ENCODE data around the gene TBC1D13. TPM values are rescaled to one million over a fixed set of nuclear protein-coding genes. Genes with fewer than 3 reads are reported as not detected.

TBC1D13 gene
- total and polyA plus RNA-seq, 9 of the 15 experiments (the other 6 are each of a cell fraction or from before 2014, with no cell fraction given) = 2.3 to 28.7 (median 11.4) TPM

DNA sequence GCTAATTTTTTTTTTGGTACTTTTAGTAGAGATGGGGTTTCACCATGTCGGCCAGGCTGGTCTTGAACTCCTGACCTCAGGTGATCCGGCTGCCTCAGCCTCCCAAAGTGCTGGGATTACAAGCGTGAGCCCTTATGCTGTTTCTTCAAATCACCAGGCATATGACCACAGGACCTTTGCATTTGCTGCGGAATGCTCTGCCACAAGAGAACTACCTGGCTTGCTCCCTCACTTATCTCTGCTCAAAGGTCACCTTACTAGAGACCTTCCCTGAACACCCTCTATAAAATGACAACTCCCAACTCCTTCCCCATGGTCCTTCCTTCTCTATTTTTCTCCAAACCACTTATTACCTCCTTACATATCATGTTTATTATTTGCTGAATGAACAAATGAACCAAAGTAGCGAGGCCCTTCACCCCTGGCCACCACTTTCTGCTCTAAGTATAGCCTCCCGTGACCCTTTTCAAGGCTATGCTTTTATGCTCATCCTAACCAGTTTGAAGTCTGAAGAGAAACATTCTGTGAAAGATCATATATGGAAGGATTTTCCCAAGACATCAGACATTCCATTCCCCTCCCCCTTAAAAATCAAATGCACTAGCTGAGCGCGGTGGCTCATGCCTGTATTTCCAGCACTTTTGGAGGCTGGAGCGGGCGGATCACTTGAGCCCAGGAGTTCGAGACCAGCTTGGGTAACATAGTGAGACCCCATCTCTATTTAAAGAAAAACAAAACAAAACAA, 16.6 kb upstream of the TBC1D13 start:
- H3K4me2 ChIP-seq (ENCODE audit: insufficient read depth, low read length) = peak overlapping the region; percentile 95
- in situ Hi-C loops (cut with MboI) (no loop called here), intact Hi-C loops (cut with micrococcal nuclease) (no loop called here)
- CTCF ChIA-PET (ENCODE audit: low intra/inter-chr PET ratio) = interaction anchor here (0.8 kb wide), 1 partner anchor 68 kb away, joined by 3 read pairs; the partner anchor contains the start of gene PKN3
- peaks cover 13 to 16% of the 10 kb centered on the region in 2 experiments; a peak in 4 of 5 replicates for H3K4me1 ChIP-seq (replicated peaks in 1 of 2; ENCODE audit: control insufficient read depth in 2 of 2, insufficient read depth in 2 of 2, low read length in 2 of 2)
- no peaks in the 10 kb centered on the region for H3K27me3 ChIP-seq (ENCODE audit: control insufficient read depth in 2 of 2, insufficient read depth in 2 of 2, low read length in 2 of 2)
- DNase-seq (ENCODE audit: extremely low read depth in 1 of 4, low spot score in 3 of 4) (no peak), ATAC-seq (no peak), FAIRE-seq (no peak)
- BruUV-seq (replicated peaks) = TSS peak; percentile 58
- no peaks in the 10 kb centered on the region for H3K9me1 ChIP-seq (ENCODE audit: control insufficient read depth, insufficient read depth, low read length)
- H3K36me3 ChIP-seq (ENCODE audit: control insufficient read depth, insufficient read depth, low read length) = peaks cover 5% of the 10 kb centered on the region; the same call in 1 of the 3 replicates
- no peaks in the 10 kb centered on the region for H4K20me1 ChIP-seq (replicated peaks; ENCODE audit: control insufficient read depth, insufficient read depth, low read length)
- H3K4me3 ChIP-seq = peak overlapping the region; percentile 79
- H3K79me2 ChIP-seq (ENCODE audit: control insufficient read depth, insufficient read depth, low read length) = peaks cover 21% of the 10 kb centered on the region
- TF ChIP-seq MTA1 (IDR thresholded peaks at IDR 0.05; ENCODE audit: borderline replicate concordance) (no peak), IRF2 (CRISPR knock-in tag; IDR thresholded peaks at IDR 0.05) (no peak), RBM25 (IDR thresholded peaks at IDR 0.05; ENCODE audit: low read depth, low read length, severe bottlenecking) (peak; percentile 76), U2AF1 (optimal IDR thresholded peaks at IDR 0.05; ENCODE audit: low read depth, low read length) (no peak), BCOR (IDR thresholded peaks at IDR 0.05) (peak; percentile 43; the same call in 1 of the 2 replicates), HMG20A (CRISPR knock-in tag; conservative IDR thresholded peaks at IDR 0.05) (no peak)
- WGBS (ENCODE audit: insufficient coverage, low coverage, missing lambda C conversion rate) = 47% methylated on average over 11 of the region's 11 CpGs
- POLR2A ChIA-PET = interaction anchor here (0.5 to 1.1 kb wide), 6 partner anchors 8 to 1677 kb away, joined by 3 to 5 read pairs (median 3); no protein-coding TSS in a partner anchor
- peak overlapping the region; percentile 88; the same call in 2 of the 3 replicates for H3K27ac ChIP-seq (ENCODE audit: extremely low read depth, low read depth, low read length)
- H3K9ac ChIP-seq (ENCODE audit: insufficient read depth in 1 of 2, low read depth in 2 of 2, low read length in 2 of 2) = peak overlapping the region; percentile 89 to 94; a peak in 3 of 4 replicates
- H3K9me3 ChIP-seq (replicated peaks; ENCODE audit: control insufficient read depth, insufficient read depth, low read depth, low read length) = no peaks in the 10 kb centered on the region
- H2AFZ ChIP-seq (ENCODE audit: low read depth, low read length) = peak overlapping the region; percentile 98; the same call in 1 of the 2 replicates
